SK-N-SH treated with all-trans-retinoic acid at 6 μM for 48 hours (cell line): ENCODE data around the gene IRS1.

Source experiments
- ATAC-seq: fragments of 200-7000 bp; cut with Tn5 transposase; 3 replicates; pipeline ENCODE4 v1.9.1; 2020; ENCODE audit warnings: mild to moderate bottlenecking, moderate library complexity
- CREB5 ChIP-seq: fragments of 250-450 bp; sonication (Bioruptor Pico); IDR thresholded peaks from 2 replicates; pipeline ENCODE4 v1.5.1; 2020; ENCODE audit warnings: low read depth, mild to moderate bottlenecking, moderate library complexity
- CSDC2 ChIP-seq: fragments of 250-450 bp; sonication (Bioruptor Pico); IDR thresholded peaks from 2 replicates; pipeline ENCODE4 v1.5.0; 2020; ENCODE audit warnings: mild to moderate bottlenecking, moderate library complexity
- CSRNP3 ChIP-seq: fragments of 250-450 bp; sonication (Bioruptor Pico); IDR thresholded peaks from 2 replicates; pipeline ENCODE4 v1.5.1; 2021; ENCODE audit warnings: mild to moderate bottlenecking, moderate library complexity
- ESRRG ChIP-seq: fragments of 250-450 bp; sonication (Bioruptor Pico); IDR thresholded peaks from 2 replicates; pipeline ENCODE4 v1.6.1; 2021; ENCODE audit warnings: mild to moderate bottlenecking
- GLIS3 ChIP-seq: fragments of 250-450 bp; sonication (Bioruptor Pico); IDR thresholded peaks from 2 replicates; pipeline ENCODE4 v1.5.0; 2020; ENCODE audit warnings: mild to moderate bottlenecking, moderate library complexity
- ISL1 ChIP-seq: fragments of 250-450 bp; sonication (Bioruptor Pico); IDR thresholded peaks from 2 replicates; pipeline ENCODE4 v2.1.2; 2022; ENCODE audit warnings: mild to moderate bottlenecking, moderate library complexity
- OSR1 ChIP-seq: fragments of 250-450 bp; sonication (Bioruptor Pico); IDR thresholded peaks from 2 replicates; pipeline ENCODE4 v1.8.0; 2022; ENCODE audit warnings: moderate library complexity, mild to moderate bottlenecking, inconsistent platforms
- PATZ1 ChIP-seq: fragments of 250-450 bp; sonication (Bioruptor Pico); IDR thresholded peaks from 2 replicates; pipeline ENCODE4 v1.8.0; 2020; ENCODE audit warnings: mild to moderate bottlenecking, moderate library complexity, borderline replicate concordance
- POU6F1 ChIP-seq: fragments of 250-450 bp; sonication (Bioruptor Pico); IDR thresholded peaks from 2 replicates; pipeline ENCODE4 v1.8.0; 2021; ENCODE audit warnings: low read depth, mild to moderate bottlenecking, moderate library complexity, borderline replicate concordance
- RARB ChIP-seq: fragments of 250-450 bp; sonication (Bioruptor Pico); IDR thresholded peaks from 2 replicates; pipeline ENCODE4 v1.8.0; 2021; ENCODE audit warnings: mild to moderate bottlenecking, moderate library complexity
- SNAI2 ChIP-seq: fragments of 250-450 bp; sonication (Bioruptor Pico); IDR thresholded peaks from 2 replicates; pipeline ENCODE4 v1.5.0; 2020; ENCODE audit warnings: mild to moderate bottlenecking, moderate library complexity
- TCF4 ChIP-seq: fragments of 250-450 bp; sonication (Bioruptor Pico); IDR thresholded peaks from 2 replicates; pipeline ENCODE4 v1.8.0; 2021; ENCODE audit warnings: mild to moderate bottlenecking, moderate library complexity, borderline replicate concordance
- ZC3H10 ChIP-seq: fragments of 250-450 bp; sonication (Bioruptor Pico); IDR thresholded peaks from 2 replicates; pipeline ENCODE4 v1.5.1; 2021; ENCODE audit warnings: mild to moderate bottlenecking, moderate library complexity
- ZFP3 ChIP-seq: fragments of 250-450 bp; sonication (Bioruptor Pico); IDR thresholded peaks from 2 replicates; pipeline ENCODE4 v1.5.0; 2020; ENCODE audit warnings: mild to moderate bottlenecking, moderate library complexity
- ZFP30 ChIP-seq: fragments of 450-650 bp; formaldehyde crosslinking; IDR thresholded peaks from 2 replicates; pipeline ENCODE4 v1.5.0; 2022; ENCODE audit warnings: mild to moderate bottlenecking, moderate library complexity
- ZNF565 ChIP-seq: fragments of 450-650 bp; formaldehyde crosslinking; conservative IDR thresholded peaks from 2 replicates; pipeline ENCODE4 v1.5.0; 2020; ENCODE audit warnings: low read depth, mild to moderate bottlenecking, moderate library complexity
- ZNF70 ChIP-seq: fragments of 450-650 bp; formaldehyde crosslinking; IDR thresholded peaks from 2 replicates; pipeline ENCODE4 v1.5.0; 2020; ENCODE audit warnings: mild to moderate bottlenecking, moderate library complexity

The IRS1 gene

GRCh38 chr2:226797289-226797988, 2.2 kb downstream of the IRS1 start:
- TF ChIP-seq POU6F1 (CRISPR knock-in tag) (no peak), GLIS3 (no peak), OSR1 (CRISPR knock-in tag) (no peak)
- ATAC-seq, result no peak

GRCh38 chr2:226796840-226797288, 2.8 kb downstream of the IRS1 start:
- TF ChIP-seq CSDC2 (CRISPR knock-in tag) (no peak), OSR1 (CRISPR knock-in tag) (no peak), SNAI2 (CRISPR knock-in tag) (no peak), ZFP3 (CRISPR knock-in tag) (no peak), POU6F1 (CRISPR knock-in tag) (no peak), GLIS3 (no peak), TCF4 (no peak), CREB5 (no peak), ZNF70 (no peak), RARB (CRISPR knock-in tag) (no peak), CSRNP3 (CRISPR knock-in tag) (no peak), ESRRG (CRISPR knock-in tag) (no peak)
- no peak for ATAC-seq

- no peak for ATAC-seq
- TF ChIP-seq PATZ1 (CRISPR knock-in tag) (no peak), ZC3H10 (no peak), ZFP30 (CRISPR knock-in tag) (no peak), ISL1 (CRISPR knock-in tag) (no peak), ZNF565 (CRISPR knock-in tag) (no peak), CSRNP3 (CRISPR knock-in tag) (no peak), RARB (CRISPR knock-in tag) (no peak), SNAI2 (CRISPR knock-in tag) (no peak), TCF4 (no peak), OSR1 (CRISPR knock-in tag) (no peak), ESRRG (CRISPR knock-in tag) (no peak)
- TF ChIP-seq, all 23 proteins: peak for 0
These were observed 3.4 kb downstream of the IRS1 start for GRCh38 chr2:226796012-226796839.
